GOT3 (cell line): Measurements from ENCODE around the gene KCNF1.

ENCODE experiments used
- DNase-seq: peaks from one replicate; lab custom pipeline; 2025; ENCODE audit warnings: mixed read lengths; lab: John Stamatoyannopoulos, UW

Gene KCNF1

DNA sequence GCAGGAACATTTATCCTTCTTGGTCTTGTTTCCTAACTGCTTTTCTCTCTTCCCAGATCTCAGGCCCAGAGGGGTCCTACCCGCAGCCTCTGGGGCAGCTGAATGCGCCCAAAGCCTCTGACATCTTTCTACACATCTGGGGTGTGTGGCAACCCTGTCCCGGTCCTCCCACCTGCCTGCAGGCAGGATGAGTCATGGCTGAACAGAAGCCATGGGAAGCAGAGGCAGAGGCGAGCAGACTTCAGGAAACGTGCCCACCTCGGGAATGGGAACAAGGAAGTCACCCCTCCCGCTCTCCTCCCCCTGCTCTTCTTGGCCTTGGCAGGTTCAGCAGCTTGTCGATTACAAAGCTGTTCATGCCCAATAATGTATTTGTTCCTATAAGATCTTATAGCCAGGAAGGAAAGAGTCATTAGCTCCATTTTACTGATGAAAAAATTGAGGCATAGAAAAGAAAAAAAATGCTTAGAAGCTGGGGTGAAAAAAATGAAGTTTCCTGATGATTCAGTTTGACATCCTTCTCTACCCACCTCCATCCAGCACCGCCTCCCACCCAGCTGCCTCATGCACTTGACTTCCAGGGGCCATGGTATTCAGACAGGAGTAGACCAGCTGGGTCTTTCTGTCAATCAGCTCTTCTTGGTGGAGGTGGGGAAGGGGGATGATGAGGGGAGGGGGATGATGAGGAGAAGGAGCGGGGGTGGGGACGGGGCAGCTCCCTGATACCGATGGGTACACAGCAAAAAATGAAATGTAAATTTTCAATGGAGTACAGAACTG is 10.4 kb upstream of the KCNF1 start:
- DNase-seq, result no peak

DNA sequence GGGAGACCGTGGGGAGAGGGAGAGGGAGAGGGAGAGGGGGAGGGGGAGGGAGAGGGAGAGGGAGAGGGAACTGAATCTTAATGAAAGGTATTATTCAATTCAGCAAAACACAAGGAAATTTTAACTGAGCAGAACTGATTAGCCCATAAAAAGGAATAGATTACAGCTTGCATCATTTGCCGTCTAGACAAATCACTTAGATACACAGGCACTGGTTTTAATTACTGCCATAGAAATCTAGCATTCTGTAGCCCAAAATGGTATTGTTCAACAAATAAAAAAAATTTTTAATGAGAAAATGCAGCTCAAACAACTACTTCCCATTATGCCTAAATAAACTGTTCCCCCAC is 7.9 kb upstream of the KCNF1 start:
- DNase-seq, result no peak

- DNase-seq, result no peak
Measured at GRCh38 chr2:10904455-10904854, 7.3 kb upstream of the KCNF1 start.

GRCh38 chr2:10905006-10905861 is 6.5 kb upstream of the KCNF1 start:
- no peak for DNase-seq

- DNase-seq, result no peak
Measured at GRCh38 chr2:10905862-10906143, 5.9 kb upstream of the KCNF1 start.

DNA sequence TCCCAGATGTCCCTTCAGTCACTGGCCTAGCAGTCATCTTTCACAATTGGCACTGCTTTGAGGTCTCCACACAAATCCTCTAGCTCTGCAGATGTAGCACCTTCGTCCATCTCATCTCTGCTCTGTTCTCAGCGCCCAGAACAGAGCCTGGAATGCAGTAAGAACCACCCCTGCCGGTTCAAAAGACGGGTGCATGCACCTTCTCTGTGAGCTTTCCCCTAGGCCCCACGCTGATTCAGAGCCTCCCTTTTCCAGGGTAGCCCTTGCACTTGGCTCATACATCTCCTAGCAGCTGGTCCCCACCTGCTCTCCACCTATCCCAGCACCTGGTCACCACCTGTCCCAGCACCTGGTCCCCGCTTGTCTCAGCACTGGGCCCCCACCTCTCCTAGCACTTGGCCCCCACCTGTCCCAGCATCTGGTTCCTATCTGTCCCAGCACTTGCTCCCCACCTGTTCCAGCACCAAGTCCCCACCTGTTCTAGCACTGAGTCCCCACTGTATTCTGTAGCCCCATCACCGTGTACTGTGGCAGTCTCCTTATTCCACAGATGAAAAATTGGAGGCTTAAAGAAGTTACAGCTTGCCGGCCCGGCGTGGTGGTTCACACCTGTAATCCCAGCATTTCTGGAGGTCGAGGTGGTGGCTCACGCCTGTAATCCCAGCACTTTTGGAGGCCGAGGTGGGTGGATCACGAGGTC is 4.7 kb upstream of the KCNF1 start:
- no peak for DNase-seq

DNA sequence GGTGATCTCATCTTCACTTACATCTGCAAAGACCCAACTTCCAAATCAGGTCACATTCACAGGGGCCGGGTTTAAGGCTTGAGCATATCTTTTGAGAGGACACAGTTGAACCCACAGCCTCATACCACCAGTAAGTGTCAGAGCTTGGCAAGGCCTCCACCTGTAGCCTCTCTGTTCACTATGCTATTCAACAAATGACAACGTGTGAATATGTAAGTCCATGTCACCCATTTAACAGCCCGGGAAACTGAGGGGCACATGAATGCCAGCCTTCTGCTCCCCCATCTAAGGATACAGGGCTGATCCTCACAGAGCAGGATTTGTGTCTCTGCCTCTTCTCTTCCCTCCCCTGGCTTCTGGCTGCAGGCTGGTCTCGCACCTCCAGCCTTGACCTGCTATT is 3.5 kb upstream of the KCNF1 start:
- no peak for DNase-seq

DNA sequence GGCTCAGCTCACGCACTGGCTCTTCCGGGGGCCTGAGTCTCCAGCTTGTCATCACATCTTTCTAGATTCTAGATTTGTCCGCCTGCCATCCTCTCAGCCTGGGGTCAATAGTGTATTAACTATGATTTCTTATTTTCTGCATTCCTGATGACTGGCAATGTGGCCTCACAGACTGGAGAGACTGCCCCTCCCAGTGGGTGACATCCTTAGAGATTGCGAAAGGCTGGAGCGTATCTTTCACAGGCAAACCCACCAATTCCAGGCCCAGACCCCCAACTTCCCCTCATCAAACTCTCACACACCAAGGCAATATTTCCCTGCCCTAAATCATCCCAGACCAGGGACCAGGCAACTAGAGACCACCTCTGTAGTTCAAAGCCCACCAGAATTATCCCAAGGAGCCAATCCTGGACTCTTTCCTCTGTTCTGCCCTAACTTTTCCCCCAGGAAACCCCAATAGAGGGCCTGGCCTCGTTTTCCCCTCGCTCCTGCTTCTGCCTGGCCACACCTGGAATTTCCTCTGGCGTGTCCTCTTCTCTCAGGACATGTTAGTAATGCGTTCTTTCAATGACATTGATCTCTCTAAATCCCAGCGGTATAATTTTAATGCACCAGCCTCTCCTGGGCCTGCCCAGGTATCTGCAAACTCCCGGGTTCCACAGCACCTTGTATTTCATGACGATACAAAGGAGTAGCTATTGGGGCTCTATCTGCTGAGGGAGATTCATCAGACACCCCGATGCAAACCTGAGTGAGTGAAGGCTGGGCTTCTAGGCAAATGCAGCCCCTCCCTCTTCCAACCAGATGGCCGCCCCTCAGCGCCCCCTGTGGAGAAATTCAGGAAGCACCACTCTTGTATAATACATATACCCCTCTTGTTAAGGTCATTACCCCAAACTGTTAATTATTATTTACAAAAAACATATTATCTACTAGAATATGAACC is 2.4 kb upstream of the KCNF1 start:
- DNase-seq, result no peak

- no peak for DNase-seq
Measured at GRCh38 chr2:10909996-10910341, 1.8 kb upstream of the KCNF1 start.

- DNase-seq, result no peak
Measured at GRCh38 chr2:10910625-10911024, 1.1 kb upstream of the KCNF1 start.

- no peak for DNase-seq
Measured at GRCh38 chr2:10912076-10912731, 470 bp downstream of the KCNF1 start.

DNA sequence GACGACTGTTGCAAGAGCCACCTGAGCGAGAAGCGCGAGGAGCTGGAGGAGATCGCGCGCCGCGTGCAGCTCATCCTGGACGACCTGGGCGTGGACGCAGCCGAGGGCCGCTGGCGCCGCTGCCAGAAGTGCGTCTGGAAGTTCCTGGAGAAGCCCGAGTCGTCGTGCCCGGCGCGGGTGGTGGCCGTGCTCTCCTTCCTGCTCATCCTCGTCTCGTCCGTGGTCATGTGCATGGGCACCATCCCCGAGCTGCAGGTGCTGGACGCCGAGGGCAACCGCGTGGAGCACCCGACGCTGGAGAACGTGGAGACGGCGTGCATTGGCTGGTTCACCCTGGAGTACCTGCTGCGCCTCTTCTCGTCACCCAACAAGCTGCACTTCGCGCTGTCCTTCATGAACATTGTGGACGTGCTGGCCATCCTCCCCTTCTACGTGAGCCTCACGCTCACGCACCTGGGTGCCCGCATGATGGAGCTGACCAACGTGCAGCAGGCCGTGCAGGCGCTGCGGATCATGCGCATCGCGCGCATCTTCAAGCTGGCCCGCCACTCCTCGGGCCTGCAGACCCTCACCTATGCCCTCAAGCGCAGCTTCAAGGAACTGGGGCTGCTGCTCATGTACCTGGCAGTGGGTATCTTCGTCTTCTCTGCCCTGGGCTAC is 1.2 kb downstream of the KCNF1 start:
- no peak for DNase-seq

- no peak for DNase-seq
Measured at GRCh38 chr2:10913501-10914271, 2.0 kb downstream of the KCNF1 start.

DNA sequence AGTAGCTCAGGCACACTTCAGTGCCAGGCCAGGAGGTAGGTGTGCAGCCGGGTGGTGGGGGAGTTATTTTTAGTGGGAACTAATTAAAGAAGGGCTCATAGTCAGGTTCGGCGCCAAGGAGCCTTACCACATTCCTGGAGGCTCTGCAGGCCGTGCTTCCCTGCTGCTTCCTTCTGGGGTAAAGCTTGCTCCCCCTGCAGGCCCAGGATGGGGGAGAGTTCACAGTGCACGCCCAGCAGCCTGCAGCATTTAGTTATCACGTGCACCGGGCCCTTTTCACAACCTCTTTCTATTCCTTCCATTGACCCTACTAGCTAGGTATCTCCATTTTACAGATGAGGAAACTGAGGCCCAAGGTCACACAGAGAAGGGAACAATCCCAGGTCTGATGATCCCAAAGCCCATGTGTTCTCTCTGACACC is 2.5 kb downstream of the KCNF1 start:
- DNase-seq, result no peak

GRCh38 chr2:10915236-10915635 is 3.5 kb downstream of the KCNF1 start:
- no peak for DNase-seq

DNA sequence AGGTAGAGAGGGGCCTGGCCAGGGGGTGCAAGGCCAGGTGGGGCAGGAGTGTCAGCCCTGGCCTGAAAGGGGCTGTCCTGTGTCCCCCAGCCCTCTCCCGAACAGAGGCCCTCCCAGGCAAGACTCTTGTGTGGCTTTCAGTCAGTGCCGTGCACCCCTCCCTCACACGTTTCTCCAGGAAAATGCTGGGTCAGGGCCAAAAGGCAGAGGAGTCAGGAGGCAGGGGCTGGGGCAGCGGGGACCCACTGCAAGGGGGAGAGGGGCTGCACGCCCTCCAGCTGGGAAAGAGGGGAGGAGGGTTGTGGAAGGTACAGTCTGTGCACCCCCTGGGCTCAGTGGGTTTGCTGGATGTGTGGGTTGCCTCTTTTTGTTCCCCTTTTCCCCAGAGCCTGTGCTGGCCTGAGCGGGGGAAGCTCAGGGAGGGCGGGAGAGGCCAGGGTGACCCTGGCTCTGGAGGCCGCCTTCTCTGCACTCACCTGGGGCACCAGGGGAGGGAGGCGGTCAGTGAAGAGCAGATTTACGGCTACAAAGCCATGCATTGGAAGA is 4.1 kb downstream of the KCNF1 start:
- DNase-seq, result no peak

DNA sequence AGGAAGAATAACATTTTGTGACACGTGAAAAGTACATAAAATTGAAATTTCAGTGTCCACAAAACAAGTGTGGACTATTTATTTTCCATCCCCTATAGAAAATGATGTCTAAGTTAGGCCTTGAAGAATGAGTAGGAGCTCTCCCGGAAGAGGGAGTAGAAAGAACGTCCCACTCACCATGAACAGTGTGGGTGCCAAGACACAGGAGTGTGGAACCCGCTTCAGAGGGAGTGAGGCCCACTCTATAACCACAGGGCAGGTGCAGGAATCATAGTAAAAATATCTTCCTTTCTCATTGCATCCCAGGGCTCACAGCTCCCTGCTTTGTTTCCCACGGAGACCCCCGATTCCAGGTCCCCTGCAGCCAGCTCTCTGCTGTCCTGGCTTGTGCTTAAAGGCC is 5.2 kb downstream of the KCNF1 start:
- no peak for DNase-seq

- no peak for DNase-seq
Measured at GRCh38 chr2:10917927-10918326, 6.2 kb downstream of the KCNF1 start.

- DNase-seq, result no peak
Measured at GRCh38 chr2:10918661-10919409, 7.1 kb downstream of the KCNF1 start.
